CD8-positive, alpha-beta memory T cell (primary cell): ENCODE measurements around the gene FAM32A. TPM values are rescaled to one million over a fixed set of nuclear protein-coding genes. Genes with fewer than 3 reads are reported as not detected.

Experiments used
- CTCF ChIA-PET: fragments of 350-600 bp; sonication (Branson Sonifier 250); formaldehyde crosslinking; loops from one replicate; lab custom pipeline; 2021; ENCODE audit warnings: antibody characterized with exemption; lab: Charles Lee
- POLR2A ChIA-PET: fragments of 350-600 bp; sonication (Branson Sonifier 250); formaldehyde crosslinking; loops from one replicate; lab custom pipeline; 2021; ENCODE audit warnings: antibody characterized with exemption; lab: Charles Lee
- DNase-seq, 5 donors: peaks; one replicate each; pipeline versions ENCODE4 v3.0.0 to v3.0.0-alpha.2; 2020 to 2022; ENCODE audit warnings: mixed read lengths in 1 of 5
- H3K27ac ChIP-seq: one replicate; pipeline ENCODE4 v1.7.0; 2013; ENCODE audit warnings: low read depth, mild to moderate bottlenecking, low read length, moderate library complexity
- H3K27me3 ChIP-seq: 2 replicates; pipeline ENCODE4 v1.7.0; 2013; ENCODE audit warnings: low read length, mild to moderate bottlenecking; ENCODE audit not compliant: insufficient read depth, poor library complexity, severe bottlenecking
- H3K36me3 ChIP-seq: 2 replicates; pipeline ENCODE4 v1.7.0; 2013; ENCODE audit warnings: mild to moderate bottlenecking, low read length, moderate library complexity; ENCODE audit not compliant: insufficient read depth
- H3K4me1 ChIP-seq: 2 replicates; pipeline ENCODE4 v1.7.0; 2013; ENCODE audit warnings: mild to moderate bottlenecking, low read length, moderate library complexity; ENCODE audit not compliant: insufficient read depth
- H3K4me3 ChIP-seq: 2 replicates; pipeline ENCODE4 v1.7.0; 2013; ENCODE audit warnings: mild to moderate bottlenecking, low read length
- H3K9me3 ChIP-seq: 2 replicates; pipeline ENCODE4 v1.7.0; 2013; ENCODE audit warnings: mild to moderate bottlenecking, low read length
- H3K27ac Mint-ChIP-seq, 8 donors: one replicate each; pipeline ENCODE4 v1.8.0; 2020 to 2021; ENCODE audit warnings: mixed read lengths in 8 of 8, mild to moderate bottlenecking in 6 of 8, inconsistent platforms in 3 of 8, moderate library complexity in 3 of 8
- H3K27me3 Mint-ChIP-seq, 2 donors: one replicate each; pipeline ENCODE4 v1.8.0; 2020 to 2021; ENCODE audit warnings: mixed read lengths in 2 of 2, mild to moderate bottlenecking in 1 of 2, moderate library complexity in 1 of 2
- H3K36me3 Mint-ChIP-seq, 3 donors: one replicate each; pipeline ENCODE4 v1.8.0; 2020 to 2021; ENCODE audit warnings: mixed read lengths in 3 of 3, inconsistent platforms in 1 of 3, mild to moderate bottlenecking in 1 of 3
- H3K4me1 Mint-ChIP-seq, 3 donors: one replicate each; pipeline ENCODE4 v1.8.0; 2020 to 2021; ENCODE audit warnings: mixed read lengths in 3 of 3, inconsistent platforms in 1 of 3, mild to moderate bottlenecking in 1 of 3
- H3K4me3 Mint-ChIP-seq, 7 donors: one replicate each; pipeline ENCODE4 v1.8.0; 2020 to 2021; ENCODE audit warnings: mixed read lengths in 7 of 7, mild to moderate bottlenecking in 6 of 7, moderate library complexity in 4 of 7, inconsistent platforms in 2 of 7
- H3K9me3 Mint-ChIP-seq, 5 donors: one replicate each; pipeline ENCODE4 v1.8.0; 2020 to 2022; ENCODE audit warnings: mixed read lengths in 5 of 5, mild to moderate bottlenecking in 3 of 5, moderate library complexity in 2 of 5, inconsistent platforms in 1 of 5
- polyA plus RNA-seq: library from polyadenylated mRNA; unstranded; fragments of 300-500 nt; fragmentation: Illumina TruSeq; gene quantifications from one replicate; pipeline ENCODE4 v1.2.3, GENCODE V29; 2021
- total RNA-seq, 2 experiments: library from RNA; stranded (reverse); gene quantifications; one replicate each; pipeline ENCODE4 v1.2.3, GENCODE V29; 2021

Gene FAM32A
- total and polyA plus RNA-seq, 3 experiments from 2014 or later, result 62.4 to 127 (median 68.3) TPM

GRCh38 chr19:16208064-16208759, 23.0 kb downstream of the FAM32A start:
- peak overlapping the region in 5 of 8 donors; percentile 20 to 95 (median 79) for H3K27ac Mint-ChIP-seq
- ChIA-PET POLR2A (no interaction called here), CTCF (interaction anchor here (0.8 kb wide), 1 partner anchor 175 kb away, joined by 3 read pairs; no protein-coding TSS in a partner anchor)
- peak in 2 of 5 donors; percentile 18 to 66 for DNase-seq
- peaks cover 41% of the 10 kb centered on the region for H3K36me3 ChIP-seq
- no peak overlapping the region for H3K4me3 ChIP-seq
- peaks cover 0 to 91% (median 30%) of the 10 kb centered on the region in 3 donors for H3K36me3 Mint-ChIP-seq
- no peaks in the 10 kb centered on the region for H3K9me3 Mint-ChIP-seq
- H3K4me3 Mint-ChIP-seq, result peak overlapping the region in 1 of 7 donors; percentile 31
- H3K27me3 ChIP-seq, result no peaks in the 10 kb centered on the region
- peaks cover 31 to 60% (median 53%) of the 10 kb centered on the region in 3 donors for H3K4me1 Mint-ChIP-seq
- no peak overlapping the region for H3K27ac ChIP-seq
- H3K4me1 ChIP-seq, result peaks cover 22% of the 10 kb centered on the region
- H3K9me3 ChIP-seq, result no peaks in the 10 kb centered on the region
- no peaks in the 10 kb centered on the region for H3K27me3 Mint-ChIP-seq

- H3K4me3 ChIP-seq, result no peak overlapping the region
- H3K36me3 ChIP-seq, result peaks cover 32% of the 10 kb centered on the region
- no peaks in the 10 kb centered on the region for H3K9me3 ChIP-seq
- ChIA-PET CTCF (no interaction called here), POLR2A (interaction anchor here (0.6 kb wide), 1 partner anchor 34 kb away, joined by 5 read pairs; no protein-coding TSS in a partner anchor)
- DNase-seq, result peak in 1 of 5 donors; percentile 38
- H3K4me1 Mint-ChIP-seq, result peaks cover 33 to 67% (median 59%) of the 10 kb centered on the region in 3 donors
- peak overlapping the region in 2 of 8 donors; percentile 13 to 91 for H3K27ac Mint-ChIP-seq
- H3K9me3 Mint-ChIP-seq, result no peaks in the 10 kb centered on the region
- no peaks in the 10 kb centered on the region for H3K27me3 ChIP-seq
- no peaks in the 10 kb centered on the region for H3K27me3 Mint-ChIP-seq
- no peak overlapping the region for H3K27ac ChIP-seq
- H3K36me3 Mint-ChIP-seq, result peaks cover 0 to 88% (median 31%) of the 10 kb centered on the region in 3 donors
- peaks cover 23% of the 10 kb centered on the region for H3K4me1 ChIP-seq
- peak overlapping the region in 1 of 7 donors; percentile 32 for H3K4me3 Mint-ChIP-seq
Measured at GRCh38 chr19:16208847-16209665, 23.8 kb downstream of the FAM32A start.

GRCh38 chr19:16210168-16210567, 25.0 kb downstream of the FAM32A start:
- H3K27ac ChIP-seq, result no peak overlapping the region
- peaks cover 27% of the 10 kb centered on the region for H3K4me1 ChIP-seq
- CTCF ChIA-PET, result no interaction called here
- peaks cover 0 to 84% (median 31%) of the 10 kb centered on the region in 3 donors for H3K36me3 Mint-ChIP-seq
- peaks cover 33 to 67% (median 62%) of the 10 kb centered on the region in 3 donors for H3K4me1 Mint-ChIP-seq
- H3K27me3 Mint-ChIP-seq, result no peaks in the 10 kb centered on the region
- peak overlapping the region in 1 of 8 donors; percentile 29 for H3K27ac Mint-ChIP-seq
- H3K9me3 Mint-ChIP-seq, result no peaks in the 10 kb centered on the region
- POLR2A ChIA-PET, result no interaction called here
- H3K27me3 ChIP-seq, result no peaks in the 10 kb centered on the region
- DNase-seq, result no peak
- no peaks in the 10 kb centered on the region for H3K9me3 ChIP-seq
- H3K4me3 ChIP-seq, result no peak overlapping the region
- no peak overlapping the region for H3K4me3 Mint-ChIP-seq
- H3K36me3 ChIP-seq, result peaks cover 27% of the 10 kb centered on the region

GRCh38 chr19:16213076-16213475, 27.9 kb downstream of the FAM32A start:
- Mint-ChIP-seq H3K9me3 (no peaks in the 10 kb centered on the region), H3K27me3 (no peaks in the 10 kb centered on the region), H3K36me3 (peaks cover 3 to 83% (median 40%) of the 10 kb centered on the region in 3 donors), H3K4me1 (peaks cover 44 to 78% (median 70%) of the 10 kb centered on the region in 3 donors), H3K27ac (peak overlapping the region in 7 of 8 donors; percentile 8 to 87 (median 69)), H3K4me3 (peak overlapping the region in 2 of 7 donors; percentile 6 to 7)
- Histone ChIP-seq H3K27ac (no peak overlapping the region), H3K27me3 (no peaks in the 10 kb centered on the region), H3K4me1 (peaks cover 44% of the 10 kb centered on the region), H3K4me3 (no peak overlapping the region), H3K36me3 (peaks cover 23% of the 10 kb centered on the region), H3K9me3 (no peaks in the 10 kb centered on the region)
- POLR2A ChIA-PET, result no interaction called here
- CTCF ChIA-PET, result no interaction called here
- DNase-seq, result no peak

GRCh38 chr19:16216744-16217670, 31.8 kb downstream of the FAM32A start:
- H3K4me1 Mint-ChIP-seq, result peaks cover 44 to 58% (median 54%) of the 10 kb centered on the region in 3 donors
- no peak overlapping the region for H3K27ac ChIP-seq
- peaks cover 43% of the 10 kb centered on the region for H3K4me1 ChIP-seq
- peaks cover 34 to 84% (median 39%) of the 10 kb centered on the region in 3 donors for H3K36me3 Mint-ChIP-seq
- peak in 2 of 5 donors; percentile 12 to 76 for DNase-seq
- POLR2A ChIA-PET, result no interaction called here
- CTCF ChIA-PET, result interaction anchor here (1.4 kb wide), 1 partner anchor 30 kb away, joined by 3 read pairs; no protein-coding TSS in a partner anchor
- H3K9me3 ChIP-seq, result peaks cover 18% of the 10 kb centered on the region
- H3K4me3 Mint-ChIP-seq, result peak overlapping the region in 5 of 7 donors; percentile 52 to 78 (median 57)
- H3K36me3 ChIP-seq, result peaks cover 12% of the 10 kb centered on the region
- H3K27me3 Mint-ChIP-seq, result no peaks in the 10 kb centered on the region
- peak overlapping the region; percentile 45 for H3K4me3 ChIP-seq
- peak overlapping the region; percentile 54 to 91 (median 66) for H3K27ac Mint-ChIP-seq
- H3K9me3 Mint-ChIP-seq, result peaks cover 8 to 29% (median 24%) of the 10 kb centered on the region in 5 donors
- H3K27me3 ChIP-seq, result no peaks in the 10 kb centered on the region

GRCh38 chr19:16217716-16218451, 32.7 kb downstream of the FAM32A start:
- Mint-ChIP-seq H3K27ac (peak overlapping the region in 6 of 8 donors; percentile 11 to 83 (median 42)), H3K4me1 (peaks cover 35 to 49% (median 46%) of the 10 kb centered on the region in 3 donors), H3K4me3 (peak overlapping the region in 1 of 7 donors; percentile 52), H3K9me3 (peaks cover 14 to 32% (median 29%) of the 10 kb centered on the region in 5 donors), H3K36me3 (peaks cover 33 to 82% (median 46%) of the 10 kb centered on the region in 3 donors), H3K27me3 (no peaks in the 10 kb centered on the region)
- POLR2A ChIA-PET, result no interaction called here
- Histone ChIP-seq H3K36me3 (peaks cover 19% of the 10 kb centered on the region), H3K4me3 (no peak overlapping the region), H3K27ac (no peak overlapping the region), H3K9me3 (peaks cover 18% of the 10 kb centered on the region), H3K4me1 (peaks cover 34% of the 10 kb centered on the region), H3K27me3 (no peaks in the 10 kb centered on the region)
- no peak for DNase-seq
- CTCF ChIA-PET, result no interaction called here

GRCh38 chr19:16218851-16219250, 33.6 kb downstream of the FAM32A start:
- H3K4me3 ChIP-seq, result no peak overlapping the region
- H3K9me3 Mint-ChIP-seq, result peaks cover 14 to 32% (median 29%) of the 10 kb centered on the region in 5 donors
- peaks cover 33 to 84% (median 51%) of the 10 kb centered on the region in 3 donors for H3K36me3 Mint-ChIP-seq
- peak overlapping the region in 5 of 8 donors; percentile 21 to 83 (median 42) for H3K27ac Mint-ChIP-seq
- no peaks in the 10 kb centered on the region for H3K27me3 ChIP-seq
- ChIA-PET CTCF (no interaction called here), POLR2A (no interaction called here)
- H3K4me1 Mint-ChIP-seq, result peaks cover 30 to 39% (median 37%) of the 10 kb centered on the region in 3 donors
- peaks cover 30% of the 10 kb centered on the region for H3K4me1 ChIP-seq
- peaks cover 18% of the 10 kb centered on the region for H3K9me3 ChIP-seq
- no peak overlapping the region for H3K27ac ChIP-seq
- H3K36me3 ChIP-seq, result peaks cover 25% of the 10 kb centered on the region
- H3K4me3 Mint-ChIP-seq, result no peak overlapping the region
- no peaks in the 10 kb centered on the region for H3K27me3 Mint-ChIP-seq
- DNase-seq, result peak in 1 of 5 donors; percentile 47
